MCF 10A (cell line): Measurements from ENCODE around the gene CCDC171. TPM values are rescaled to one million over a fixed set of nuclear protein-coding genes. Genes with fewer than 3 reads are reported as not detected.
"Not testable (repeated sequence)": the region's sequence is repeated elsewhere in the genome, so short reads cannot be mapped to it uniquely, and the experiment has no call there.

Experiments used
- BruUV-seq: library from RNA; stranded (reverse); fragments of 400-500 nt; replicated peaks from 2 replicates; lab custom pipeline; 2021; lab: Mats Ljungman, UMichigan
- CTCF ChIA-PET: fragments of 300-600 bp; sonication (Branson Sonifier 250); formaldehyde crosslinking; extraction: SDS; loops from one replicate; lab custom pipeline; 2021; ENCODE audit warnings: antibody characterized with exemption, inconsistent platforms; lab: Yijun Ruan, JAX
- POLR2A ChIA-PET: fragments of 300-600, 350-650 bp; sonication (Branson Sonifier 250); formaldehyde crosslinking; extraction: SDS; loops from one replicate; lab custom pipeline; 2020; ENCODE audit warnings: antibody characterized with exemption, inconsistent platforms; lab: Yijun Ruan, JAX
- DNase-seq: peaks from one replicate; pipeline ENCODE4 v3.0.0-alpha.2; 2018; ENCODE audit not compliant: unreplicated experiment
- H3K27ac Mint-ChIP-seq: one replicate; pipeline ENCODE4 v1.8.0; 2022; ENCODE audit warnings: mild to moderate bottlenecking, low read depth, mixed read lengths; ENCODE audit not compliant: unreplicated experiment
- H3K27me3 Mint-ChIP-seq: one replicate; pipeline ENCODE4 v1.8.0; 2022; ENCODE audit warnings: mixed read lengths; ENCODE audit not compliant: insufficient read depth, unreplicated experiment
- H3K36me3 Mint-ChIP-seq: one replicate; pipeline ENCODE4 v1.8.0; 2022; ENCODE audit warnings: mild to moderate bottlenecking, moderate library complexity, mixed read lengths; ENCODE audit not compliant: insufficient read depth, unreplicated experiment
- H3K4me1 Mint-ChIP-seq: one replicate; pipeline ENCODE4 v1.8.0; 2022; ENCODE audit warnings: mixed read lengths; ENCODE audit not compliant: insufficient read depth, unreplicated experiment
- H3K4me3 Mint-ChIP-seq: one replicate; pipeline ENCODE4 v1.8.0; 2022; ENCODE audit warnings: mild to moderate bottlenecking, moderate library complexity, mixed read lengths; ENCODE audit not compliant: unreplicated experiment
- H3K9me3 Mint-ChIP-seq: one replicate; pipeline ENCODE4 v1.8.0; 2022; ENCODE audit warnings: mixed read lengths; ENCODE audit not compliant: unreplicated experiment
- CTCF ChIP-seq: fragments of 200-600 bp; IDR thresholded peaks from one replicate; pipeline ENCODE4 v1.8.0; 2022; ENCODE audit warnings: antibody characterized with exemption, mild to moderate bottlenecking; ENCODE audit not compliant: unreplicated experiment
- intact Hi-C: fragments of 100-400 bp; cut with micrococcal nuclease; formaldehyde crosslinking; loops from 2 replicates; pipeline ENCODE4 v1.14.1; 2022
- total RNA-seq: library from RNA; stranded (reverse); gene quantifications from 2 replicates; pipeline ENCODE4 v1.2.3, GENCODE V29; 2022

CCDC171 gene
- total RNA-seq, 1 experiment from 2014 or later: 1.7 TPM

- Mint-ChIP-seq H3K4me1 (no peaks in the 10 kb centered on the region), H3K36me3 (no peaks in the 10 kb centered on the region), H3K27me3 (no peaks in the 10 kb centered on the region), H3K4me3 (no peak overlapping the region), H3K27ac (no peak overlapping the region), H3K9me3 (peaks cover 3% of the 10 kb centered on the region)
- DNase-seq: no peak
- ChIA-PET POLR2A (no interaction called here), CTCF (interaction anchor here (0.6 to 0.7 kb wide), 2 partner anchors 127 to 1477 kb away, joined by 3 to 4 read pairs; no protein-coding TSS in a partner anchor)
- intact Hi-C loops: no loop called here
- TF ChIP-seq CTCF: no peak
- BruUV-seq: no TSS peak
These were observed 226.0 kb downstream of the CCDC171 start for GRCh38 chr9:15778861-15779260.

- DNase-seq: no peak
- no TSS peak for BruUV-seq
- POLR2A ChIA-PET: interaction anchor here (0.6 kb wide), 1 partner anchor 57 kb away, joined by 3 read pairs; no protein-coding TSS in a partner anchor
- Mint-ChIP-seq H3K4me3 (no peak overlapping the region), H3K4me1 (no peaks in the 10 kb centered on the region), H3K36me3 (no peaks in the 10 kb centered on the region), H3K27ac (no peak overlapping the region), H3K9me3 (no peaks in the 10 kb centered on the region), H3K27me3 (no peaks in the 10 kb centered on the region)
- intact Hi-C loops: no loop called here
- TF ChIP-seq CTCF: no peak
- CTCF ChIA-PET: no interaction called here
These were observed 229.3 kb downstream of the CCDC171 start for GRCh38 chr9:15782106-15782505.

GRCh38 chr9:15785584-15785983 lies 232.7 kb downstream of the CCDC171 start:
- intact Hi-C loops: no loop called here
- no peaks in the 10 kb centered on the region for H3K36me3 Mint-ChIP-seq
- H3K4me3 Mint-ChIP-seq: no peak overlapping the region
- CTCF ChIA-PET: interaction anchor here (0.6 kb wide), 1 partner anchor 994 kb away, joined by 3 read pairs; no protein-coding TSS in a partner anchor
- BruUV-seq: no TSS peak
- POLR2A ChIA-PET: no interaction called here
- no peak overlapping the region for H3K27ac Mint-ChIP-seq
- TF ChIP-seq CTCF: no peak
- no peaks in the 10 kb centered on the region for H3K9me3 Mint-ChIP-seq
- H3K4me1 Mint-ChIP-seq: no peaks in the 10 kb centered on the region
- no peaks in the 10 kb centered on the region for H3K27me3 Mint-ChIP-seq
- peak; percentile 5 for DNase-seq

- POLR2A ChIA-PET: no interaction called here
- H3K36me3 Mint-ChIP-seq: no peaks in the 10 kb centered on the region
These were observed 233.8 kb downstream of the CCDC171 start for GRCh38 chr9:15786616-15787015.

GRCh38 chr9:15810219-15810899 lies 257.5 kb downstream of the CCDC171 start:
- H3K36me3 Mint-ChIP-seq, POLR2A ChIA-PET, BruUV-seq, DNase-seq, H3K9me3 Mint-ChIP-seq, H3K27me3 Mint-ChIP-seq, H3K4me1 Mint-ChIP-seq, intact Hi-C loops, H3K4me3 Mint-ChIP-seq, H3K27ac Mint-ChIP-seq: not testable (repeated sequence)
- CTCF ChIA-PET: interaction anchor here (1.1 kb wide), 1 partner anchor 14 kb away, joined by 3 read pairs; no protein-coding TSS in a partner anchor

More at GRCh38 chr9:15786616-15787015, 233.8 kb downstream of the CCDC171 start:
- no peak for DNase-seq
- no peaks in the 10 kb centered on the region for H3K9me3 Mint-ChIP-seq
- intact Hi-C loops: no loop called here
- no peaks in the 10 kb centered on the region for H3K4me1 Mint-ChIP-seq
- no TSS peak for BruUV-seq
- no peak for TF ChIP-seq CTCF
- no peak overlapping the region for H3K27ac Mint-ChIP-seq
- H3K4me3 Mint-ChIP-seq: no peak overlapping the region
- CTCF ChIA-PET: no interaction called here
- H3K27me3 Mint-ChIP-seq: no peaks in the 10 kb centered on the region
